HT1080 (cell line): ENCODE measurements around the gene POLR3B. TPM values are rescaled to one million over a fixed set of nuclear protein-coding genes. Genes with fewer than 3 reads are reported as not detected.
"Not testable (repeated sequence)": the region's sequence is repeated elsewhere in the genome, so short reads cannot be mapped to it uniquely, and the experiment has no call there.

Experiments
- DNase-seq: peaks from one replicate; pipeline ENCODE4 v3.0.0-alpha.2; 2015; ENCODE audit warnings: low read depth
- total RNA-seq: library from RNA; depleted of rRNA; stranded (reverse); fragments of >200 nt; shearing (Covaris generic); gene quantifications from 2 replicates; pipeline ENCODE4 v1.2.3, GENCODE V29; 2014

Gene POLR3B
- total RNA-seq, 1 experiment from 2014 or later = 18.8 TPM

- DNase-seq = peak; percentile 67
Measured at GRCh38 chr12:106342397-106343213, 14.9 kb upstream of the POLR3B start.

- no peak for DNase-seq
Measured at GRCh38 chr12:106343214-106343528, 14.4 kb upstream of the POLR3B start.

- DNase-seq = no peak
Measured at GRCh38 chr12:106344131-106344530, 13.4 kb upstream of the POLR3B start.

- peak; percentile 77 for DNase-seq
Measured at GRCh38 chr12:106345746-106346145, 11.8 kb upstream of the POLR3B start.

GRCh38 chr12:106348411-106348810 is 9.1 kb upstream of the POLR3B start:
- DNase-seq = no peak

- no peak for DNase-seq
Measured at GRCh38 chr12:106353175-106353574, 4.4 kb upstream of the POLR3B start.

GRCh38 chr12:106358396-106359241 is 1.1 kb downstream of the POLR3B start:
- DNase-seq = no peak

GRCh38 chr12:106359646-106360399 is 2.3 kb downstream of the POLR3B start:
- DNase-seq = no peak

- DNase-seq = no peak
Measured at GRCh38 chr12:106360400-106360994, 2.9 kb downstream of the POLR3B start.

- DNase-seq = no peak
Measured at GRCh38 chr12:106362971-106363370, 5.4 kb downstream of the POLR3B start.

GRCh38 chr12:106364261-106364660 is 6.7 kb downstream of the POLR3B start:
- no peak for DNase-seq

- peak; percentile 69 for DNase-seq
Measured at GRCh38 chr12:106369624-106370346, 12.2 kb downstream of the POLR3B start.

GRCh38 chr12:106378788-106379187 is 21.2 kb downstream of the POLR3B start:
- DNase-seq = no peak

GRCh38 chr12:106380954-106381353 is 23.4 kb downstream of the POLR3B start:
- no peak for DNase-seq

- not testable (repeated sequence) for DNase-seq
Measured at GRCh38 chr12:106381866-106382265, 24.3 kb downstream of the POLR3B start.

- DNase-seq = no peak
Measured at GRCh38 chr12:106386813-106387535, 29.4 kb downstream of the POLR3B start.

GRCh38 chr12:106387848-106388377 is 30.4 kb downstream of the POLR3B start:
- no peak for DNase-seq

GRCh38 chr12:106389151-106389550 is 31.6 kb downstream of the POLR3B start:
- DNase-seq = no peak

GRCh38 chr12:106392759-106393158 is 35.2 kb downstream of the POLR3B start:
- no peak for DNase-seq

- DNase-seq = no peak
Measured at GRCh38 chr12:106409878-106410277, 52.3 kb downstream of the POLR3B start.
